IMR-90 (cell line): Measurements from ENCODE around the gene PLCG2. TPM values are rescaled to one million over a fixed set of nuclear protein-coding genes. Genes with fewer than 3 reads are reported as not detected.
A peak's percentile ranks its signal among the peaks of the same experiment; 100 is the strongest.

Experiments
- ATAC-seq: fragments of 200-7000 bp; cut with Tn5 transposase; 2 replicates; pipeline ENCODE4 v1.9.1; 2020; ENCODE audit warnings: low read depth, mild to moderate bottlenecking, moderate library complexity
- BruUV-seq: library from RNA; stranded (reverse); fragments of 400-500 nt; replicated peaks from 2 replicates; lab custom pipeline; 2021; lab: Mats Ljungman, UMichigan
- CTCF ChIA-PET: fragments of 300-600 bp; formaldehyde crosslinking; extraction: SDS; loops from one replicate; lab custom pipeline; 2021; ENCODE audit warnings: antibody characterized with exemption; lab: Yijun Ruan, JAX
- POLR2A ChIA-PET: fragments of 300-600 bp; sonication (Branson Sonifier 250); formaldehyde crosslinking; loops from one replicate; lab custom pipeline; 2022; ENCODE audit warnings: antibody characterized with exemption; ENCODE audit not compliant: unreplicated experiment; lab: Charles Lee
- DNase-seq: peaks from one replicate; pipeline ENCODE4 v3.0.0; 2013
- H2AFZ ChIP-seq: replicated peaks from 2 replicates; pipeline ENCODE3; 2013; ENCODE audit warnings: low read length, mild to moderate bottlenecking; ENCODE audit not compliant: poor library complexity
- H2AK5ac ChIP-seq: 2 replicates; pipeline ENCODE4 v1.6.1; 2013; ENCODE audit warnings: low read depth, low read length, inconsistent platforms
- H2AK9ac ChIP-seq: replicated peaks from 2 replicates; pipeline ENCODE3; 2013; ENCODE audit warnings: mild to moderate bottlenecking, low read depth, low read length, moderate library complexity; ENCODE audit not compliant: poor library complexity
- H2BK120ac ChIP-seq: 2 replicates; pipeline ENCODE4 v1.6.1; 2013; ENCODE audit warnings: low read depth, low read length, inconsistent platforms
- H2BK15ac ChIP-seq: 3 replicates; pipeline ENCODE4 v1.6.1; 2013; ENCODE audit warnings: low read depth, low read length, inconsistent platforms
- H2BK20ac ChIP-seq: 2 replicates; pipeline ENCODE4 v1.6.1; 2013; ENCODE audit warnings: low read depth, mild to moderate bottlenecking, inconsistent platforms, low read length, moderate library complexity
- H2BK5ac ChIP-seq: 2 replicates; pipeline ENCODE4 v1.6.1; 2013; ENCODE audit warnings: mild to moderate bottlenecking, low read depth, low read length, inconsistent platforms; ENCODE audit not compliant: poor library complexity, severe bottlenecking
- H3K14ac ChIP-seq: replicated peaks from 2 replicates; pipeline ENCODE4 v1.6.1; 2013; ENCODE audit warnings: low read depth, low read length, inconsistent platforms
- H3K18ac ChIP-seq: 2 replicates; pipeline ENCODE4 v1.6.1; 2013; ENCODE audit warnings: low read depth, low read length, control low read depth
- H3K23ac ChIP-seq: 2 replicates; pipeline ENCODE4 v1.6.1; 2013; ENCODE audit warnings: low read depth, low read length, inconsistent platforms
- H3K27ac ChIP-seq: 2 replicates; pipeline ENCODE4 v1.5.1; 2013; ENCODE audit warnings: mild to moderate bottlenecking, control low read depth, low read length; ENCODE audit not compliant: insufficient read depth
- H3K27me3 ChIP-seq: 2 replicates; pipeline ENCODE4 v1.6.1; 2013; ENCODE audit warnings: low read length; ENCODE audit not compliant: control insufficient read depth, insufficient read depth
- H3K36me3 ChIP-seq: 2 replicates; pipeline ENCODE4 v1.6.1; 2013; ENCODE audit warnings: low read length, mixed read lengths; ENCODE audit not compliant: control insufficient read depth, insufficient read depth
- H3K4ac ChIP-seq: 2 replicates; pipeline ENCODE4 v1.6.1; 2013; ENCODE audit warnings: low read depth, low read length, inconsistent platforms
- H3K4me1 ChIP-seq: 2 replicates; pipeline ENCODE4 v1.6.1; 2013; ENCODE audit warnings: low read length, mixed read lengths; ENCODE audit not compliant: control insufficient read depth, insufficient read depth
- H3K4me2 ChIP-seq: 2 replicates; pipeline ENCODE4 v1.6.1; 2013; ENCODE audit warnings: low read depth, mild to moderate bottlenecking, control low read depth, low read length, moderate library complexity
- H3K4me3 ChIP-seq: 2 replicates; pipeline ENCODE4 v1.5.1; 2013; ENCODE audit warnings: low read depth, mild to moderate bottlenecking, control low read depth, low read length, moderate library complexity; ENCODE audit not compliant: insufficient read depth
- H3K56ac ChIP-seq: 2 replicates; pipeline ENCODE4 v1.6.1; 2013; ENCODE audit warnings: low read length, inconsistent platforms; ENCODE audit not compliant: insufficient read depth; ENCODE audit errors: extremely low read depth
- H3K79me1 ChIP-seq, 2 experiments: 2 replicates each; pipeline ENCODE4 v1.6.1; 2013; ENCODE audit warnings: low read length in 2 of 2, inconsistent platforms in 1 of 2, low read depth in 1 of 2
- H3K9ac ChIP-seq: 2 replicates; pipeline ENCODE4 v1.6.1; 2013; ENCODE audit warnings: low read depth, low read length, control low read depth
- H3K9me1 ChIP-seq: 2 replicates; pipeline ENCODE4 v1.6.1; 2013; ENCODE audit warnings: low read length, inconsistent platforms; ENCODE audit not compliant: insufficient read depth
- H3K9me3 ChIP-seq: 2 replicates; pipeline ENCODE4 v1.6.1; 2013; ENCODE audit warnings: low read length; ENCODE audit not compliant: control insufficient read depth, insufficient read depth
- H4K20me1 ChIP-seq: 2 replicates; pipeline ENCODE4 v1.6.1; 2013; ENCODE audit warnings: low read length, inconsistent platforms; ENCODE audit not compliant: insufficient read depth
- H4K5ac ChIP-seq: 2 replicates; pipeline ENCODE4 v1.6.1; 2013; ENCODE audit warnings: mild to moderate bottlenecking, low read depth, low read length, control low read depth
- H4K8ac ChIP-seq, 2 experiments: 2 replicates each; pipeline ENCODE4 v1.6.1; 2013; ENCODE audit warnings: low read depth in 2 of 2, low read length in 2 of 2, control low read depth in 1 of 2, inconsistent platforms in 1 of 2
- H4K91ac ChIP-seq: 2 replicates; pipeline ENCODE4 v1.6.1; 2013; ENCODE audit warnings: low read depth, low read length, inconsistent platforms; ENCODE audit not compliant: insufficient read depth
- CEBPB ChIP-seq: IDR thresholded peaks from 2 replicates; pipeline ENCODE4 v1.6.1; 2012; ENCODE audit warnings: low read depth, low read length, improper control_type of control experiment
- MAFK ChIP-seq: IDR thresholded peaks from 2 replicates; pipeline ENCODE4 v1.6.1; 2012; ENCODE audit warnings: low read depth, low read length, improper control_type of control experiment
- MAZ ChIP-seq: IDR thresholded peaks from 2 replicates; pipeline ENCODE4 v1.6.1; 2012; ENCODE audit warnings: low read depth, mild to moderate bottlenecking, low read length, improper control_type of control experiment, moderate library complexity, borderline replicate concordance
- MXI1 ChIP-seq: IDR thresholded peaks from 2 replicates; pipeline ENCODE4 v1.6.1; 2012; ENCODE audit warnings: low read depth, mild to moderate bottlenecking, low read length, moderate library complexity, borderline replicate concordance
- POLR2A ChIP-seq: IDR thresholded peaks from 2 replicates; pipeline ENCODE4 v1.6.1; 2012; ENCODE audit warnings: mild to moderate bottlenecking, low read depth, low read length
- RAD21 ChIP-seq: IDR thresholded peaks from 2 replicates; pipeline ENCODE4 v1.6.1; 2012; ENCODE audit warnings: low read length, improper control_type of control experiment
- RCOR1 ChIP-seq: IDR thresholded peaks from 2 replicates; pipeline ENCODE4 v1.6.1; 2012; ENCODE audit warnings: mild to moderate bottlenecking, low read length, improper control_type of control experiment; ENCODE audit not compliant: insufficient replicate concordance
- WGBS, 2 experiments: methylation state at CpG; one replicate each; pipeline versions ENCODE4 v1.1.5 to v1.1.7; 2013; ENCODE audit warnings: missing lambda C conversion rate in 2 of 2; ENCODE audit not compliant: insufficient read length in 1 of 2; ENCODE audit errors: extremely low coverage in 2 of 2; 5-methylcytosine and 5-hydroxymethylcytosine counted together
- dilution Hi-C: fragments of 300-500 bp; cut with HindIII; formaldehyde crosslinking; loops from one replicate; pipeline ENCODE4 v1.14.3; 2018; ENCODE audit warnings: low sequenced_read_pairs; ENCODE audit not compliant: unreplicated experiment
- in situ Hi-C: fragments of 300-500 bp; cut with MboI; formaldehyde crosslinking; loops from 3 replicates; pipeline ENCODE4 v1.14.3; 2019; ENCODE audit warnings: low sequenced_read_pairs, inconsistent platforms, mixed read lengths
- intact Hi-C: fragments of 100-400 bp; cut with micrococcal nuclease; formaldehyde crosslinking; loops from 2 replicates; pipeline ENCODE4 v1.10.0; 2022
- polyA plus RNA-seq, 3 experiments: library from polyadenylated mRNA; depleted of rRNA; stranded (reverse); fragments of >200 nt; gene quantifications; 2 replicates each; pipeline ENCODE4 v1.2.3, GENCODE V29; 2012; ENCODE audit warnings: low replicate concordance in 1 of 3
- total RNA-seq: library from RNA; depleted of rRNA; stranded (reverse); fragments of >200 nt; gene quantifications from 2 replicates; pipeline ENCODE4 v1.2.3, GENCODE V29; 2012
- TF ChIP-seq, protein P1 (sequence below): fragments of 150-350 bp; IDR thresholded peaks from 2 replicates; pipeline ENCODE4 v1.6.1; 2017; ENCODE audit warnings: mild to moderate bottlenecking, antibody characterized with exemption, low read length, low read depth

The PLCG2 gene
- total and polyA plus RNA-seq, 2 of the 4 experiments (the other 2 are of a cell fraction), result 0.14 to 0.18 TPM

DNA sequence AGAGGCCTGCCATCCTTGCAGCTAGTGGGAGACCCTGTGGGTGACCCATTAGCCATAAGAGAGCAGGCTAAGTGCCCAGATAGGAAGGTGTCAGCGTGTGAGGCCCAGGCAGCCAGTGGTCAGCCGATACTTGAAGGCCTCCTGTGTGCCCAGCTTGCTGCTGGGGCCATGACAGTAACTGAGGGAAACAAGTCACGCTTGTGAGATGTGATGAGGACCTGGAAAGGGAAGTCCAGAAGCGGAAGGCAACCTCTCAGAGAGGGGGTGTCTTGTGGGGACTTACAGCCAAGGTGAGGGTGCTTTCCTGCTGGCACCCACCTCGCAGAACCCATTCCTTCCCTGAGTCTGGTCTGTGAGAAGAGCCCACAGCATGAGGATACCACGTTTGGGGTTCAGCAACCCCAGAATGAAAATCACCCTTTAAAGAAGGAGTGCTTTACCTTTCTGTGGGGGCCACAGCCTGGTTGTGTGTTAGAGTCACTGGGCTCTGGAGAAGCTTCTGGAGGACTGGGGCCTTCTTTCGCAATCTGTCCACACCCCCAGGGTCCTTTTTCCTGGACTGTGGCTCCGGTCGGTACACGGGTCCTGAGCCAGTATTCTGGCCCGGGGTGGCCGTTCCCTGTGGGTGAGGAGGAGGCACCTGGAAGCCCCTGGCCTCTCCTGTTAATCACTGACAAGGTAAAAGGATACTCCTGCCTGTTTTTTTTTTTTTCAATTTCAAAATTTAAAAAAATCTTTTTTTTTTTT lies 53.9 kb downstream of the PLCG2 start:
- no peaks in the 10 kb centered on the region for H3K36me3 ChIP-seq
- intact Hi-C loops (no loop called here), dilution Hi-C loops (no loop called here), in situ Hi-C loops (no loop called here)
- no peak overlapping the region for H4K5ac ChIP-seq
- H3K4ac ChIP-seq, result no peak overlapping the region
- no peak for TF ChIP-seq RCOR1
- TF ChIP-seq MAFK, result no peak
- TF ChIP-seq MXI1, result no peak
- no peak for TF ChIP-seq POLR2A
- TF ChIP-seq, protein P1, sequence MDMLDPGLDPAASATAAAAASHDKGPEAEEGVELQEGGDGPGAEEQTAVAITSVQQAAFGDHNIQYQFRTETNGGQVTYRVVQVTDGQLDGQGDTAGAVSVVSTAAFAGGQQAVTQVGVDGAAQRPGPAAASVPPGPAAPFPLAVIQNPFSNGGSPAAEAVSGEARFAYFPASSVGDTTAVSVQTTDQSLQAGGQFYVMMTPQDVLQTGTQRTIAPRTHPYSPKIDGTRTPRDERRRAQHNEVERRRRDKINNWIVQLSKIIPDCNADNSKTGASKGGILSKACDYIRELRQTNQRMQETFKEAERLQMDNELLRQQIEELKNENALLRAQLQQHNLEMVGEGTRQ, result no peak
- no peak for TF ChIP-seq CEBPB
- no peak for TF ChIP-seq RAD21
- no peak for TF ChIP-seq MAZ
- no peak overlapping the region for H3K56ac ChIP-seq
- no peak overlapping the region for H3K14ac ChIP-seq
- no peak for DNase-seq
- no peak overlapping the region for H3K27ac ChIP-seq
- H2BK120ac ChIP-seq, result no peak overlapping the region
- no peak overlapping the region for H3K4me3 ChIP-seq
- H4K20me1 ChIP-seq, result no peaks in the 10 kb centered on the region
- peak overlapping the region; percentile 50 for H2AFZ ChIP-seq
- WGBS, 2 experiments, result 26% methylated on average over 3 of the region's 12 CpGs; no CpG with 5 or more reads in 1 of the 2 experiments
- no peaks in the 10 kb centered on the region for H3K9me1 ChIP-seq
- H3K9ac ChIP-seq, result no peak overlapping the region
- H2AK9ac ChIP-seq, result no peak overlapping the region
- ChIA-PET POLR2A (no interaction called here), CTCF (no interaction called here)
- H3K23ac ChIP-seq, result no peak overlapping the region
- H2BK5ac ChIP-seq, result no peak overlapping the region
- H4K91ac ChIP-seq, result no peak overlapping the region
- H3K18ac ChIP-seq, result no peak overlapping the region
- H3K4me2 ChIP-seq, result no peak overlapping the region
- no TSS peak for BruUV-seq
- H2AK5ac ChIP-seq, result no peak overlapping the region
- no peaks in the 10 kb centered on the region for H3K4me1 ChIP-seq
- H2BK20ac ChIP-seq, result no peak overlapping the region
- H3K27me3 ChIP-seq, result no peaks in the 10 kb centered on the region; the same call in 1 of the 2 replicates
- no peak for ATAC-seq
- H3K9me3 ChIP-seq, result no peaks in the 10 kb centered on the region
- no peaks in the 10 kb centered on the region for H3K79me1 ChIP-seq
- H2BK15ac ChIP-seq, result no peak overlapping the region
- no peak overlapping the region for H4K8ac ChIP-seq
